ENCODE data around the gene RBM20.

RBM20 gene

GRCh38 chr10:110670335-110670734 is 26.2 kb downstream of the RBM20 start:
- Histone ChIP-seq H3K4me2 (ENCODE audit: low read length) (no peak overlapping the region), H3K27me3 (ENCODE audit: control insufficient read depth, insufficient read depth, low read length) (no peaks in the 10 kb centered on the region), H3K4me3 (ENCODE audit: low read depth, low read length) (no peak overlapping the region), H3K9ac (no peak overlapping the region), H3K27ac (no peak overlapping the region), H3K36me3 (ENCODE audit: control insufficient read depth, insufficient read depth, low read length) (no peaks in the 10 kb centered on the region), H3K4me1 (no peaks in the 10 kb centered on the region), H3K9me3 (ENCODE audit: control insufficient read depth, low read length) (no peaks in the 10 kb centered on the region), H3K79me2 (no peaks in the 10 kb centered on the region), H2AFZ (no peak overlapping the region)
- no peak for TF ChIP-seq CTCF (IDR thresholded peaks at IDR 0.05)

GRCh38 chr10:110671788-110672579 is 27.8 kb downstream of the RBM20 start:
- Histone ChIP-seq H3K4me2 (ENCODE audit: low read length) (peak overlapping the region; percentile 97), H3K4me3 (ENCODE audit: low read depth, low read length) (peak overlapping the region; percentile 70), H3K9ac (no peak overlapping the region), H3K36me3 (ENCODE audit: control insufficient read depth, insufficient read depth, low read length) (no peaks in the 10 kb centered on the region), H3K9me3 (ENCODE audit: control insufficient read depth, low read length) (no peaks in the 10 kb centered on the region), H3K4me1 (no peaks in the 10 kb centered on the region), H3K79me2 (no peaks in the 10 kb centered on the region), H3K27me3 (ENCODE audit: control insufficient read depth, insufficient read depth, low read length) (no peaks in the 10 kb centered on the region), H3K27ac (no peak overlapping the region), H2AFZ (peak overlapping the region; percentile 98)
- peak; percentile 77 for TF ChIP-seq CTCF (IDR thresholded peaks at IDR 0.05)

- Histone ChIP-seq H3K4me2 (ENCODE audit: low read length) (peak overlapping the region; percentile 97), H3K27ac (no peak overlapping the region), H3K4me3 (ENCODE audit: low read depth, low read length) (peak overlapping the region; percentile 70), H3K79me2 (no peaks in the 10 kb centered on the region), H3K9ac (no peak overlapping the region), H3K27me3 (ENCODE audit: control insufficient read depth, insufficient read depth, low read length) (no peaks in the 10 kb centered on the region), H3K9me3 (ENCODE audit: control insufficient read depth, low read length) (no peaks in the 10 kb centered on the region), H3K4me1 (no peaks in the 10 kb centered on the region), H3K36me3 (ENCODE audit: control insufficient read depth, insufficient read depth, low read length) (no peaks in the 10 kb centered on the region), H2AFZ (peak overlapping the region; percentile 98)
- TF ChIP-seq CTCF (IDR thresholded peaks at IDR 0.05): no peak
Observed at GRCh38 chr10:110672580-110672919, 28.4 kb downstream of the RBM20 start.

GRCh38 chr10:110676016-110676415 is 31.9 kb downstream of the RBM20 start:
- no peak overlapping the region for H3K9ac ChIP-seq
- no peaks in the 10 kb centered on the region for H3K4me1 ChIP-seq
- TF ChIP-seq CTCF (IDR thresholded peaks at IDR 0.05): no peak
- no peak overlapping the region for H2AFZ ChIP-seq
- H3K4me3 ChIP-seq (ENCODE audit: low read depth, low read length): no peak overlapping the region
- H3K9me3 ChIP-seq (ENCODE audit: control insufficient read depth, low read length): no peaks in the 10 kb centered on the region
- H3K79me2 ChIP-seq: no peaks in the 10 kb centered on the region
- no peaks in the 10 kb centered on the region for H3K36me3 ChIP-seq (ENCODE audit: control insufficient read depth, insufficient read depth, low read length)
- H3K27me3 ChIP-seq (ENCODE audit: control insufficient read depth, insufficient read depth, low read length): no peaks in the 10 kb centered on the region
- no peak overlapping the region for H3K4me2 ChIP-seq (ENCODE audit: low read length)
- H3K27ac ChIP-seq: no peak overlapping the region

Data from parathyroid adenoma (tissue), 2 donors.